Measurements from ENCODE around the gene HDAC4. TPM values are rescaled to one million over a fixed set of nuclear protein-coding genes. Genes with fewer than 3 reads are reported as not detected.

HDAC4 gene
- total RNA-seq, 1 experiment from 2014 or later = 61.5 TPM

DNA sequence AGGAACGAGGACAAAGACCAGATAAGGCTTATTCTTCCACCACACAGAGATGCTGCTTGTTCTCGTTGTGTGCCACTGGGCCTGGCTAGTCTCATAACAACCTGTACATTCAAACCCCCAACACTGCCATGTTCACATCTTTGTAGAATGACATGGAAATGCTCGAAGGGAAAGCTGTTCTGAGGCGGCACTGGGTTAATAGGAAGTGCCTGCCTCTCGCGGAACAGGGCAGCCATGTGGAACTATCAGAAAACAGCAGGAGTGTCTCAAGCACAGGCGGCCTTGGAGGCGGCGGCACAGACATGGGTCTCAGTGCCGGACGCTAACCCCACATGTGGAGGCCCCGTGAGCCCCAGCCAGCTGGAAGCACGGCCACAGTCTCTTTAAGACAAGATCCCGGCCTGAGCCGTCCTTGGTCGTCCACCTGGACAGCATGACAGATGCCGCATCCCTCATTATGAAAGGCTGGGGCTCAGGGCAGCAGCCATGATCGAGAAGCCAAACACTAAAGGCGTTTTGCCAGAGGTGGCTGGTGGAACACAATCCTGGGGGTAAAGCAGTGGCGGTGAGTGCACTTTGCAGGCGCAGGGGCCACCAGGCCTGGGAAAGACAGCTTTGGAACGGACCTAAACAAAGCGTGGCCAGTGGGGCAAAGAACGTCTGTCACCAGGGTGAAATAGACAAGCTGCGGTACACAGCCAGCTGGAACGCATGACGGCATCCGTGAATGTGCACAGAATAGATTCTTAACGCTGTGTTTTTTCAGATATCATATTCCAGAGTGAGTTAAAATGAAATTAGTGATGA lies 161.0 kb downstream of the HDAC4 start:
- Histone ChIP-seq H3K4me1 (replicated peaks; ENCODE audit: insufficient read depth) (peaks cover 2% of the 10 kb centered on the region), H3K27ac (no peak overlapping the region), H3K36me3 (ENCODE audit: low read depth) (no peaks in the 10 kb centered on the region), H3K4me3 (no peak overlapping the region), H3K9me3 (ENCODE audit: insufficient read depth, low read depth) (no peaks in the 10 kb centered on the region), H2AFZ (no peak overlapping the region), H3K4me2 (no peak overlapping the region), H3K27me3 (ENCODE audit: insufficient read depth, low read depth) (no peaks in the 10 kb centered on the region), H4K20me1 (ENCODE audit: insufficient read depth) (no peaks in the 10 kb centered on the region), H3F3A (ENCODE audit: insufficient read depth, low read depth) (0 out of 2 replicates have a peak, but pooled peaks cover 5% of the 10 kb centered on the region), H3K9me2 (ENCODE audit: insufficient read depth) (no peaks in the 10 kb centered on the region), H3K79me2 (ENCODE audit: low read depth) (peaks cover 17% of the 10 kb centered on the region; the same call in 1 of the 2 replicates)
- ChIA-PET POLR2A (ENCODE audit: unreplicated experiment) (no interaction called here), CTCF (no interaction called here)
- intact Hi-C loops (cut with micrococcal nuclease; ENCODE audit: unreplicated experiment) = no loop called here
- DNase-seq = no peak
- TF ChIP-seq EZH2 (IDR thresholded peaks at IDR 0.05; ENCODE audit: low read depth) = no peak
- TF ChIP-seq, protein P1, sequence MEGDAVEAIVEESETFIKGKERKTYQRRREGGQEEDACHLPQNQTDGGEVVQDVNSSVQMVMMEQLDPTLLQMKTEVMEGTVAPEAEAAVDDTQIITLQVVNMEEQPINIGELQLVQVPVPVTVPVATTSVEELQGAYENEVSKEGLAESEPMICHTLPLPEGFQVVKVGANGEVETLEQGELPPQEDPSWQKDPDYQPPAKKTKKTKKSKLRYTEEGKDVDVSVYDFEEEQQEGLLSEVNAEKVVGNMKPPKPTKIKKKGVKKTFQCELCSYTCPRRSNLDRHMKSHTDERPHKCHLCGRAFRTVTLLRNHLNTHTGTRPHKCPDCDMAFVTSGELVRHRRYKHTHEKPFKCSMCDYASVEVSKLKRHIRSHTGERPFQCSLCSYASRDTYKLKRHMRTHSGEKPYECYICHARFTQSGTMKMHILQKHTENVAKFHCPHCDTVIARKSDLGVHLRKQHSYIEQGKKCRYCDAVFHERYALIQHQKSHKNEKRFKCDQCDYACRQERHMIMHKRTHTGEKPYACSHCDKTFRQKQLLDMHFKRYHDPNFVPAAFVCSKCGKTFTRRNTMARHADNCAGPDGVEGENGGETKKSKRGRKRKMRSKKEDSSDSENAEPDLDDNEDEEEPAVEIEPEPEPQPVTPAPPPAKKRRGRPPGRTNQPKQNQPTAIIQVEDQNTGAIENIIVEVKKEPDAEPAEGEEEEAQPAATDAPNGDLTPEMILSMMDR (conservative IDR thresholded peaks at IDR 0.05) = no peak
- BruUV-seq (replicated peaks) = no TSS peak

DNA sequence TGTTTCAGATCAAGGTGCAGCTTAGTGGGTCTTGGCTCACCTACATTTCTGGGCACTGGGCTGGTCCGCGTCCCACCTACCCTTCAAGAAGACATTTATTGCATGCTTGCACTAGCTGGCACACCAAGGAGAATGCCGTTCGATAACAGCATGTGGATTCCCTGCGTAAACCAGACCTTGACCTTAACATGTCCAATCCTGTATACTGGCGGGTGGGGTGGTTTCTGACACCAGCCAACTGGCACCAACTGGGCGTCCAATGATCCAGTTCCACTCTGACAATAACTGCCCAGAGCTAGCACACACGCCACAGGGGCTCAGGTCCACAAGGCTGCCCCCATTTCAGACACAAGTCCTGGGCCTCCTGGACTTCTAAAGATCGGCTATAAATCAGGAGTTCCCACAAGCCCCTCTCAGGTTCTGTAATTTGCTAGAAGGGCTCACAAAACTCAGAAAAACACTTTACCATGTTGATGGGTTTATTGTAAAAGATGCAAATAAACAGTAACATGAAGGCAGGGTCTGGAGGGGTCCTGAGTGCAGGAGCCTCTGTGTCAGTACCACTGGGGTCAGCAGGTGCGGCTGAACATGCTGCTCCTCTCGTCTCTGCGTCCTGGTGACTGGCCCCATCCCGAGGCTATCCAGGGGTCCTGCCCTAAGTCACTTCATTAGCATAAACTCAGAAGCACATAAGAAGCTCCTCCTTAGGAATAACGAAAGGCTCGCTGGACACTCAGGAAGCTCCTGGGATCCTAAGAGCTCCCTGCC lies 161.8 kb downstream of the HDAC4 start:
- TF ChIP-seq, protein P1 (conservative IDR thresholded peaks at IDR 0.05) = no peak
- no peak for TF ChIP-seq EZH2 (IDR thresholded peaks at IDR 0.05; ENCODE audit: low read depth)
- no peak overlapping the region for H3K27ac ChIP-seq
- H3K4me2 ChIP-seq = no peak overlapping the region
- H3K36me3 ChIP-seq (ENCODE audit: low read depth) = no peaks in the 10 kb centered on the region
- H3K4me1 ChIP-seq (replicated peaks; ENCODE audit: insufficient read depth) = no peaks in the 10 kb centered on the region
- intact Hi-C loops (cut with micrococcal nuclease; ENCODE audit: unreplicated experiment) = no loop called here
- ChIA-PET POLR2A (ENCODE audit: unreplicated experiment) (no interaction called here), CTCF (no interaction called here)
- BruUV-seq (replicated peaks) = no TSS peak
- H4K20me1 ChIP-seq (ENCODE audit: insufficient read depth) = no peaks in the 10 kb centered on the region
- 0 out of 2 replicates have a peak, but pooled peaks cover 3% of the 10 kb centered on the region for H3F3A ChIP-seq (ENCODE audit: insufficient read depth, low read depth)
- no peaks in the 10 kb centered on the region for H3K27me3 ChIP-seq (ENCODE audit: insufficient read depth, low read depth)
- DNase-seq = no peak
- no peak overlapping the region for H3K4me3 ChIP-seq
- H2AFZ ChIP-seq = no peak overlapping the region
- H3K79me2 ChIP-seq (ENCODE audit: low read depth) = peaks cover 9% of the 10 kb centered on the region; the same call in 1 of the 2 replicates
- no peaks in the 10 kb centered on the region for H3K9me2 ChIP-seq (ENCODE audit: insufficient read depth)
- H3K9me3 ChIP-seq (ENCODE audit: insufficient read depth, low read depth) = no peaks in the 10 kb centered on the region

DNA sequence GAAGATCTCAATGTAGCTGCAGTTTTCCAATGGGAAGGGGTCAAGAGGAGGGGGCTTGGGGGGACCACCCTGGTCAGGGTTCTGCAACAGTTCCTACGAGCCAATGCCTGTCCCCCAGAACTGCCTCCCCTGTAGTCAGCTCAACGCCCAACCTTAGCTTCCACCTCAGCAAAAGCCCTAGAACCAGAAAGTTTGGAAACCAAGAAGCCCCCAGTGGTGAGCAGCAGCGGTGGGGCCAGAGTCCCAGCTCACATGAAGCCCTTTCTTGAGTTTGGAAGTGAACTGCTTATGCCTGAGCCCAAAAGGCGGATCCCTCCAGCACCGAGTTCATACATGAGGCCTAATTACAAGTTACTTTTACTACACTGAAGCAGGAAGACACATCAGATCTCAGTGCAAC lies 162.4 kb downstream of the HDAC4 start:
- Histone ChIP-seq H3K27me3 (ENCODE audit: insufficient read depth, low read depth) (no peaks in the 10 kb centered on the region), H3K9me2 (ENCODE audit: insufficient read depth) (no peaks in the 10 kb centered on the region), H2AFZ (no peak overlapping the region), H3K79me2 (ENCODE audit: low read depth) (peaks cover 2% of the 10 kb centered on the region; the same call in 1 of the 2 replicates), H3K4me3 (no peak overlapping the region), H3K9me3 (ENCODE audit: insufficient read depth, low read depth) (no peaks in the 10 kb centered on the region), H4K20me1 (ENCODE audit: insufficient read depth) (no peaks in the 10 kb centered on the region), H3K27ac (no peak overlapping the region), H3F3A (ENCODE audit: insufficient read depth, low read depth) (no peaks in the 10 kb centered on the region), H3K36me3 (ENCODE audit: low read depth) (no peaks in the 10 kb centered on the region), H3K4me2 (no peak overlapping the region), H3K4me1 (replicated peaks; ENCODE audit: insufficient read depth) (no peaks in the 10 kb centered on the region)
- no TSS peak for BruUV-seq (replicated peaks)
- intact Hi-C loops (cut with micrococcal nuclease; ENCODE audit: unreplicated experiment) = no loop called here
- DNase-seq = no peak
- ChIA-PET POLR2A (ENCODE audit: unreplicated experiment) (interaction anchor here (0.6 kb wide), 1 partner anchor 35 kb away, joined by 4 read pairs; no protein-coding TSS in a partner anchor), CTCF (no interaction called here)
- TF ChIP-seq EZH2 (IDR thresholded peaks at IDR 0.05; ENCODE audit: low read depth) = no peak
- TF ChIP-seq, protein P1 (conservative IDR thresholded peaks at IDR 0.05) = no peak
